GM23338 (cell line): Measurements from ENCODE around the gene OLFM1. TPM values are rescaled to one million over a fixed set of nuclear protein-coding genes. Genes with fewer than 3 reads are reported as not detected.

Experiments
- ATAC-seq: fragments of 200-7000 bp; cut with Tn5 transposase; 3 replicates; pipeline ENCODE4 v1.9.1; 2020
- DNase-seq: peaks from one replicate; pipeline ENCODE4 v3.0.0-alpha.2; 2015; ENCODE audit warnings: low spot score
- H2AFZ ChIP-seq: fragments of 200-600 bp; sonication (generic); 2 replicates; pipeline ENCODE4 v1.8.0; 2016; ENCODE audit warnings: antibody characterized with exemption, mild to moderate bottlenecking, moderate library complexity
- H3F3A ChIP-seq: fragments of 200-600 bp; sonication (generic); replicated peaks from 2 replicates; pipeline ENCODE4 v1.8.0; 2017; ENCODE audit warnings: antibody characterized with exemption, mixed run types, low read depth
- H3K27ac ChIP-seq: fragments of 200-600 bp; sonication (generic); 2 replicates; pipeline ENCODE4 v1.6.1; 2016; ENCODE audit warnings: low read depth
- H3K27me3 ChIP-seq: fragments of 200-600 bp; sonication (generic); 2 replicates; pipeline ENCODE4 v1.8.0; 2016; ENCODE audit warnings: mild to moderate bottlenecking, mixed run types, moderate library complexity; ENCODE audit not compliant: insufficient read depth
- H3K36me3 ChIP-seq: fragments of 200-600 bp; sonication (generic); 2 replicates; pipeline ENCODE4 v1.8.0; 2016; ENCODE audit warnings: mild to moderate bottlenecking; ENCODE audit not compliant: insufficient read depth
- H3K4me1 ChIP-seq: fragments of 200-600 bp; sonication (generic); 2 replicates; pipeline ENCODE4 v1.8.0; 2016; ENCODE audit warnings: mild to moderate bottlenecking, moderate library complexity; ENCODE audit not compliant: insufficient read depth
- H3K4me2 ChIP-seq: fragments of 200-600 bp; sonication (generic); 2 replicates; pipeline ENCODE4 v1.7.1; 2017; ENCODE audit warnings: mixed run types
- H3K4me3 ChIP-seq: fragments of 200-600 bp; sonication (generic); 2 replicates; pipeline ENCODE4 v1.6.1; 2016; ENCODE audit warnings: mixed run types
- H3K79me2 ChIP-seq: fragments of 200-600 bp; sonication (generic); replicated peaks from 2 replicates; pipeline ENCODE4 v1.8.0; 2017; ENCODE audit warnings: mild to moderate bottlenecking; ENCODE audit not compliant: insufficient read depth
- H3K9me2 ChIP-seq: fragments of 200-600 bp; sonication (generic); 2 replicates; pipeline ENCODE4 v1.8.0; 2017; ENCODE audit not compliant: insufficient read depth
- H4K20me1 ChIP-seq: fragments of 200-600 bp; sonication (generic); replicated peaks from 2 replicates; pipeline ENCODE4 v1.8.0; 2017; ENCODE audit warnings: mild to moderate bottlenecking; ENCODE audit not compliant: insufficient read depth
- H3K27ac Mint-ChIP-seq: 2 replicates; pipeline ENCODE4 v1.8.0; 2020; ENCODE audit warnings: inconsistent platforms, mild to moderate bottlenecking, moderate library complexity, mixed read lengths
- H3K27me3 Mint-ChIP-seq: 3 replicates; pipeline ENCODE4 v1.8.0; 2022; ENCODE audit warnings: low read depth, mild to moderate bottlenecking, moderate library complexity, mixed read lengths, inconsistent platforms; ENCODE audit not compliant: insufficient read depth, poor library complexity
- H3K36me3 Mint-ChIP-seq: 3 replicates; pipeline ENCODE4 v1.8.0; 2021; ENCODE audit warnings: low read depth, mild to moderate bottlenecking, inconsistent platforms, moderate library complexity, mixed read lengths
- H3K4me1 Mint-ChIP-seq: 3 replicates; pipeline ENCODE4 v1.8.0; 2020; ENCODE audit warnings: mild to moderate bottlenecking, inconsistent platforms, mixed read lengths
- H3K4me3 Mint-ChIP-seq: 3 replicates; pipeline ENCODE4 v1.8.0; 2021; ENCODE audit warnings: moderate library complexity, mild to moderate bottlenecking, inconsistent platforms, mixed read lengths
- H3K9me3 Mint-ChIP-seq: 3 replicates; pipeline ENCODE4 v1.8.0; 2020; ENCODE audit warnings: moderate library complexity, mild to moderate bottlenecking, inconsistent platforms, mixed read lengths
- EZH2 ChIP-seq: fragments of 200-600 bp; sonication (generic); IDR thresholded peaks from one replicate; pipeline ENCODE4 v1.8.0; 2017; ENCODE audit warnings: antibody characterized with exemption, mild to moderate bottlenecking, low read depth; ENCODE audit not compliant: unreplicated experiment
- JUNB ChIP-seq: IDR thresholded peaks from one replicate; pipeline ENCODE4 v1.6.1; 2016; ENCODE audit warnings: antibody characterized with exemption; ENCODE audit not compliant: unreplicated experiment
- NANOG ChIP-seq: IDR thresholded peaks from 2 replicates; pipeline ENCODE4 v1.6.1; 2016; ENCODE audit warnings: antibody characterized with exemption, borderline replicate concordance
- POLR2AphosphoS5 ChIP-seq: IDR thresholded peaks from 2 replicates; pipeline ENCODE4 v1.6.1; 2016; ENCODE audit warnings: antibody characterized with exemption, low read depth
- STAT1 ChIP-seq: IDR thresholded peaks from one replicate; pipeline ENCODE4 v1.6.1; 2016; ENCODE audit warnings: antibody characterized with exemption; ENCODE audit not compliant: unreplicated experiment
- ZNF114 ChIP-seq: fragments of 250-450 bp; sonication (Bioruptor Pico); IDR thresholded peaks from 2 replicates; pipeline ENCODE4 v1.5.0; 2020; ENCODE audit warnings: mild to moderate bottlenecking, moderate library complexity
- ZNF331 ChIP-seq: fragments of 250-450 bp; sonication (Bioruptor Pico); IDR thresholded peaks from 2 replicates; pipeline ENCODE4 v1.5.0; 2020; ENCODE audit warnings: low read depth, mild to moderate bottlenecking, moderate library complexity
- polyA plus RNA-seq: library from polyadenylated mRNA; unstranded; fragments of >200 nt; fragmentation: Nextera tagmentation; extraction: Ambion mirVana; gene quantifications from 2 replicates; pipeline ENCODE4 v1.2.1, GENCODE V29; 2016
- total RNA-seq: library from RNA; depleted of rRNA; stranded (reverse); fragments of >200 nt; shearing (Covaris generic); gene quantifications from 2 replicates; pipeline ENCODE4 v1.2.3, GENCODE V29; 2014; rRNA removed
- TF ChIP-seq, protein P1 (sequence below): IDR thresholded peaks from one replicate; pipeline ENCODE4 v1.6.1; 2018; ENCODE audit warnings: antibody characterized with exemption; ENCODE audit not compliant: unreplicated experiment

The OLFM1 gene
- total and polyA plus RNA-seq, 2 experiments from 2014 or later: 20.6 to 40.1 TPM

DNA sequence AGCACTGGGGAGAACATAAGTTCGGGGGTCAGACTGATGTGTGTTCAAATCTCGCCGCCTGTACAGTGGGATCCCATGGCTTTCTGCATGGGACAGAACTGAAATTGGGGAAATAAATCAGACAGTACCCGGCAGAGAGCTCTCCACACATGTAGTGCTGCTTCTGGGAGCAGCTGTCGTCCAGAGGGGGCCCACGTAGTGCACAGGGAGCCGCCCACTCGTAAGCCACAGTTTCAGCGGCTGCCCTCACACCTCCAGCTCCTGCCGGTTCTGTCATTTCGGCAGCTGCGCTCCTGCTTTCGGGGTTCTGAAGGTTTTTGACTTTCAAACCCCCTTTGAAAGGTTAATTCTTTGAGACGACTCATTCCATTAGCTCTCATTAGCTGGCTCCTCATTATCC, 83.1 kb downstream of the OLFM1 start:
- no peak overlapping the region for H3K27ac ChIP-seq
- no peaks in the 10 kb centered on the region for H3K27me3 ChIP-seq
- H3F3A ChIP-seq: no peaks in the 10 kb centered on the region
- H3K9me2 ChIP-seq: no peaks in the 10 kb centered on the region
- peaks cover 4% of the 10 kb centered on the region for H3K27me3 Mint-ChIP-seq
- no peak; the same call in 2 of the 3 replicates for ATAC-seq
- H3K79me2 ChIP-seq: no peaks in the 10 kb centered on the region
- H2AFZ ChIP-seq: no peak overlapping the region
- H3K4me1 Mint-ChIP-seq: peaks cover 7% of the 10 kb centered on the region
- no peaks in the 10 kb centered on the region for H3K36me3 ChIP-seq
- peaks cover 7% of the 10 kb centered on the region; the same call in 1 of the 3 replicates for H3K9me3 Mint-ChIP-seq
- no peak overlapping the region for H3K4me3 ChIP-seq
- no peak overlapping the region for H3K27ac Mint-ChIP-seq
- no peak overlapping the region for H3K4me3 Mint-ChIP-seq
- DNase-seq: no peak
- H3K36me3 Mint-ChIP-seq: no peaks in the 10 kb centered on the region
- no peak for TF ChIP-seq ZNF331
- TF ChIP-seq ZNF114 (CRISPR knock-in tag): no peak
- no peak for TF ChIP-seq NANOG
- no peak for TF ChIP-seq EZH2
- no peak for TF ChIP-seq POLR2AphosphoS5
- TF ChIP-seq JUNB: no peak
- TF ChIP-seq, protein P1, sequence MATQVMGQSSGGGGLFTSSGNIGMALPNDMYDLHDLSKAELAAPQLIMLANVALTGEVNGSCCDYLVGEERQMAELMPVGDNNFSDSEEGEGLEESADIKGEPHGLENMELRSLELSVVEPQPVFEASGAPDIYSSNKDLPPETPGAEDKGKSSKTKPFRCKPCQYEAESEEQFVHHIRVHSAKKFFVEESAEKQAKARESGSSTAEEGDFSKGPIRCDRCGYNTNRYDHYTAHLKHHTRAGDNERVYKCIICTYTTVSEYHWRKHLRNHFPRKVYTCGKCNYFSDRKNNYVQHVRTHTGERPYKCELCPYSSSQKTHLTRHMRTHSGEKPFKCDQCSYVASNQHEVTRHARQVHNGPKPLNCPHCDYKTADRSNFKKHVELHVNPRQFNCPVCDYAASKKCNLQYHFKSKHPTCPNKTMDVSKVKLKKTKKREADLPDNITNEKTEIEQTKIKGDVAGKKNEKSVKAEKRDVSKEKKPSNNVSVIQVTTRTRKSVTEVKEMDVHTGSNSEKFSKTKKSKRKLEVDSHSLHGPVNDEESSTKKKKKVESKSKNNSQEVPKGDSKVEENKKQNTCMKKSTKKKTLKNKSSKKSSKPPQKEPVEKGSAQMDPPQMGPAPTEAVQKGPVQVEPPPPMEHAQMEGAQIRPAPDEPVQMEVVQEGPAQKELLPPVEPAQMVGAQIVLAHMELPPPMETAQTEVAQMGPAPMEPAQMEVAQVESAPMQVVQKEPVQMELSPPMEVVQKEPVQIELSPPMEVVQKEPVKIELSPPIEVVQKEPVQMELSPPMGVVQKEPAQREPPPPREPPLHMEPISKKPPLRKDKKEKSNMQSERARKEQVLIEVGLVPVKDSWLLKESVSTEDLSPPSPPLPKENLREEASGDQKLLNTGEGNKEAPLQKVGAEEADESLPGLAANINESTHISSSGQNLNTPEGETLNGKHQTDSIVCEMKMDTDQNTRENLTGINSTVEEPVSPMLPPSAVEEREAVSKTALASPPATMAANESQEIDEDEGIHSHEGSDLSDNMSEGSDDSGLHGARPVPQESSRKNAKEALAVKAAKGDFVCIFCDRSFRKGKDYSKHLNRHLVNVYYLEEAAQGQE: no peak
- TF ChIP-seq STAT1: no peak
- H3K4me1 ChIP-seq: no peaks in the 10 kb centered on the region
- H4K20me1 ChIP-seq: no peaks in the 10 kb centered on the region
- no peak overlapping the region for H3K4me2 ChIP-seq

Other genes starting within 250 kb of the OLFM1 start
- gene FCN2, start 206.9 kb upstream of the OLFM1 start, total RNA-seq: not detected in 2 replicates
- not detected in 2 replicates for gene FCN2, start 206.9 kb upstream of the OLFM1 start, polyA plus RNA-seq
- gene FCN1, start 169.8 kb upstream of the OLFM1 start, total RNA-seq: not detected in 2 replicates
- not detected in 2 replicates for gene FCN1, start 169.8 kb upstream of the OLFM1 start, polyA plus RNA-seq